ENCODE results near the gene ATP13A4.

ATP13A4 gene

GRCh38 chr3:193439423-193439822 lies 115.3 kb downstream of the ATP13A4 start:
- H3K4me3 ChIP-seq (ENCODE audit: low read length): no peak overlapping the region
- no peak for TF ChIP-seq ZNF274 (IDR thresholded peaks at IDR 0.05; ENCODE audit: low read depth, low read length)

- TF ChIP-seq ZNF274 (IDR thresholded peaks at IDR 0.05; ENCODE audit: low read depth, low read length): no peak
- H3K4me3 ChIP-seq (ENCODE audit: low read length): no peak overlapping the region
Observed at GRCh38 chr3:193418576-193419373, 135.9 kb downstream of the ATP13A4 start.

- no peak overlapping the region for H3K4me3 ChIP-seq (ENCODE audit: low read length)
Observed at GRCh38 chr3:193416629-193417028, 138.1 kb downstream of the ATP13A4 start.

GRCh38 chr3:193407688-193408087 lies 147.0 kb downstream of the ATP13A4 start:
- H3K4me3 ChIP-seq (ENCODE audit: low read length): no peak overlapping the region
- TF ChIP-seq ZNF274 (IDR thresholded peaks at IDR 0.05; ENCODE audit: low read depth, low read length): no peak

More at GRCh38 chr3:193416629-193417028, 138.1 kb downstream of the ATP13A4 start:
- TF ChIP-seq ZNF274 (IDR thresholded peaks at IDR 0.05; ENCODE audit: low read depth, low read length): no peak

- H3K4me3 ChIP-seq (ENCODE audit: low read length): no peak overlapping the region
- TF ChIP-seq ZNF274 (IDR thresholded peaks at IDR 0.05; ENCODE audit: low read depth, low read length): no peak
Observed at GRCh38 chr3:193407112-193407511, 147.6 kb downstream of the ATP13A4 start.

GRCh38 chr3:193403307-193403706 lies 151.4 kb downstream of the ATP13A4 start:
- no peak for TF ChIP-seq ZNF274 (IDR thresholded peaks at IDR 0.05; ENCODE audit: low read depth, low read length)
- no peak overlapping the region for H3K4me3 ChIP-seq (ENCODE audit: low read length)

- no peak overlapping the region for H3K4me3 ChIP-seq (ENCODE audit: low read length)
- TF ChIP-seq ZNF274 (IDR thresholded peaks at IDR 0.05; ENCODE audit: low read depth, low read length): no peak
Observed at GRCh38 chr3:193400304-193400703, 154.4 kb downstream of the ATP13A4 start.

GRCh38 chr3:193396451-193397244 lies 158.0 kb downstream of the ATP13A4 start:
- no peak for TF ChIP-seq ZNF274 (IDR thresholded peaks at IDR 0.05; ENCODE audit: low read depth, low read length)

GRCh38 chr3:193391902-193392301 lies 162.8 kb downstream of the ATP13A4 start:
- no peak for TF ChIP-seq ZNF274 (IDR thresholded peaks at IDR 0.05; ENCODE audit: low read depth, low read length)
- no peak overlapping the region for H3K4me3 ChIP-seq (ENCODE audit: low read length)

More at GRCh38 chr3:193396451-193397244, 158.0 kb downstream of the ATP13A4 start:
- H3K4me3 ChIP-seq (ENCODE audit: low read length): no peak overlapping the region

- no peak overlapping the region for H3K4me3 ChIP-seq (ENCODE audit: low read length)
- no peak for TF ChIP-seq ZNF274 (IDR thresholded peaks at IDR 0.05; ENCODE audit: low read depth, low read length)
Observed at GRCh38 chr3:193389335-193389734, 165.4 kb downstream of the ATP13A4 start.

- no peak for TF ChIP-seq ZNF274 (IDR thresholded peaks at IDR 0.05; ENCODE audit: low read depth, low read length)
- no peak overlapping the region for H3K4me3 ChIP-seq (ENCODE audit: low read length)
Observed at GRCh38 chr3:193388361-193388760, 166.3 kb downstream of the ATP13A4 start.

GRCh38 chr3:193387596-193387995 lies 167.1 kb downstream of the ATP13A4 start:
- H3K4me3 ChIP-seq (ENCODE audit: low read length): no peak overlapping the region
- no peak for TF ChIP-seq ZNF274 (IDR thresholded peaks at IDR 0.05; ENCODE audit: low read depth, low read length)

GRCh38 chr3:193378706-193379105 lies 176.0 kb downstream of the ATP13A4 start, which contains the start of gene ATP13A5:
Gene ATP13A5 (minus strand): TSS chr3:193378753. CDS start chr3:193378725, 28 bp downstream.
- no peak for TF ChIP-seq ZNF274 (IDR thresholded peaks at IDR 0.05; ENCODE audit: low read depth, low read length)
- H3K4me3 ChIP-seq (ENCODE audit: low read length): no peak within 1 kb of the TSS

GRCh38 chr3:193377591-193377990 lies 177.1 kb downstream of the ATP13A4 start:
- no peak for TF ChIP-seq ZNF274 (IDR thresholded peaks at IDR 0.05; ENCODE audit: low read depth, low read length)

GRCh38 chr3:193375614-193376013 lies 179.1 kb downstream of the ATP13A4 start:
- TF ChIP-seq ZNF274 (IDR thresholded peaks at IDR 0.05; ENCODE audit: low read depth, low read length): no peak

More at GRCh38 chr3:193377591-193377990, 177.1 kb downstream of the ATP13A4 start:
- no peak overlapping the region for H3K4me3 ChIP-seq (ENCODE audit: low read length)

More at GRCh38 chr3:193375614-193376013, 179.1 kb downstream of the ATP13A4 start:
- H3K4me3 ChIP-seq (ENCODE audit: low read length): no peak overlapping the region

Data from GM08714 (cell line).